GM18499 (cell line): ENCODE data around the gene WWC2.

ENCODE experiments used
- ATAC-seq: cut with Tn5 transposase; IDR thresholded peaks from one replicate; pipeline ENCODE4 v1.9.1; 2021; ENCODE audit warnings: moderate number of reproducible peaks; ENCODE audit not compliant: insufficient read depth, unreplicated experiment

Gene WWC2

DNA sequence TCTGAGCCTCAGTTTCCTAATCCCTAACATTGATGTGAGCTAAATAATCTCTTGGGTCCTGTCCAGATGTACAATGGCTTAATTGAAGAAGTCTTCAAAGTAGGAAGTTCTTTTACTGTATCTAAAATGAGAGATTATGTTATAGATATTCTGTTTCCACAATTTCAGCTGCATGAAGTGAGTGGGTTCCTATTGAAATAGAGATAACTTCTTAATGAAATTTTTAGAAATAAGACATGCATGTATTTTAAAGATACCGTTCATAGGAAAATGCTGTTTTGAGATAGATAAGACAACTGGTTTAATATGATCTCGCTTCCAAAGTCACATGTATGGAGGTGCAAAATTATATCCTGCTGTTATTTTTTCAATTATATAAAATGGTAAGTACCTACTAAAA, 149.1 kb downstream of the WWC2 start:
- no peak for ATAC-seq

- no peak for ATAC-seq
Measured at GRCh38 chr4:183249854-183250253, 150.8 kb downstream of the WWC2 start.

GRCh38 chr4:183250831-183251230, 151.8 kb downstream of the WWC2 start:
- ATAC-seq, result no peak

GRCh38 chr4:183252959-183253358, 153.9 kb downstream of the WWC2 start:
- ATAC-seq, result no peak

DNA sequence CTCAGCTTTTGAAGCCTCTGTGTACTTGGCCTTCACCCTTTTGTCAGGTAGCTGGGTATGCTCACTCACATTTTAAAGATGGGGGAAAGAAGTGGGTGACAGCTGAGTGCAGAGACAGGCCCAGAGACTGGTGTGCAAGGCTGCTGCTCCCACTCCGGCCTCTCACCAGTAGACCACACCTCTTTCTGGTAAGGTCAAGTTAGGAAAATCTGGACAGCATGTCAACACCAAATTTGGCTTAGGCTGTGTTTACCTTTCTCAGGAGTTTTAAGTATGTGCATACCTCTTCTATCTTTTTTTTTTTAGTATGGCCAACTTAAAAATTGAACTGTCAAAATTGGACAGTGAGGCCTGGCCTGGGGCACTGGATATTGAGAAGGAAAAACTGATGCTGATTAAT, 154.4 kb downstream of the WWC2 start:
- no peak for ATAC-seq

GRCh38 chr4:183254162-183254561, 155.1 kb downstream of the WWC2 start:
- no peak for ATAC-seq

- no peak for ATAC-seq
Measured at GRCh38 chr4:183255487-183255886, 156.4 kb downstream of the WWC2 start.

DNA sequence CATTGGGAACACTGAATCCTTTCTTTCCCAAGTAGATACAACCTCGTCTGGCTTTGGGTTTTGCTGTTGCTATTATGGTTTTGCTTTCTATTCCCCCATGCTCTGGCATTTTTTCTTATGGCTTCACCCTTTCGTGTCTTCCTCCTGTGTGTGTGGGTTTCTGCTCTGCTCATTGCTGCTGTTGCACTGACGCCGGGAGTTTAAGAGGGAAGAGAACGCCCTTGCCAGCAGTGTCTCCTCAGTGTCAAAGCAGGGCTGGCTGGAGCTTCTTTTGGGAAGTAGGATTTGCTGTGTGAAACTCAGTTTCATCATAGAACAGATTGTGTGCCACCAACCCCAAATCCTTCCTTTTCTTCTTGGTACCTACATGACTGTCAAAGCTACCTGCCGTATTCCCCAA, 157.3 kb downstream of the WWC2 start:
- ATAC-seq, result no peak

- ATAC-seq, result no peak
Measured at GRCh38 chr4:183256756-183257385, 157.8 kb downstream of the WWC2 start.

DNA sequence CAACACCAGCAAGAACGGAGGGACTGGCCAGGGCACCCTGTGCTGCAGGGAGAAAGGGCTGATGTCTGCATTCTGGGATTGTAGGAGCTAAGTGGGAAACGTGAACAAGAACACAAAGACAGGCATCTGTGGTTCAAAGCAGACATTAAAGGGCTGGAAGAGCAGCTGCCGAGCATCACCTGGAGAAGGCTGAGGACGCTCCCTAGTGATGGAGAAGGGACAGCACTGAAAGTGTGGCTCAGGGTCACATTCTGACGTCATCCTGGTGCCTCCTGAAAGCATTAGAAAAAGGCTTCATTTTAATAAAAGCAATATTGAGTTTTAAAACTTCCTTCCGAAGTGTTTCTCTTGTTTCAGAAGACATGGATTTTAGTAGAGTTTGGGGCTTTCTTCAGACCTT, 158.8 kb downstream of the WWC2 start:
- ATAC-seq, result no peak

DNA sequence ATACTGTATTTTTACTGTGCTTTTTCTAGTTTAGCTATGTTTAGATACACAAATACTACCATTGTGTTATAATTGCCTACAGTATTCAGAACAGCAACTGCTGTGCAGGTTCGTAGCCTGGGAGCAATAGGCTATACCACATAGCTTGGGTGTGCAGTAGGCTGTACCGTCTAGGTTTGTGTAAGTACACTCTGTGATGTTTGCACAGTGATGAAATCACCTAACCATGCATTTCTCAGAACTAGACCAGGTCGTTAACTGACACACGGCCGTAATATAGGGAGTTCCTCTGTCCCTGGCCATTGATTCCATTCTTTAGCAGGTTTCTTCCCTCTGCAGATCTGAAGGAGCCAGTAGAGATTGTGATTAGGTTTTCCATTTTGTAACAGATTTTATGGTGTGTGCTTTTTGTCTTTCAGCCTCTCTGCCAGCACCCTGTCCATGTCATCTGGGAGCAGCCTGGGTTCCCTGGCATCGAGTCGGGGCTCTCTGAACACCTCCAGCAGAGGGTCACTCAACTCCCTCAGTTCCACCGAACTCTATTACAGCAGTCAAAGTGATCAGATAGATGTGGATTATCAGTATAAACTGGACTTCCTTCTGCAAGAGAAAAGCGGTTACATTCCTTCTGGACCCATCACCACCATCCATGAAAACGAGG, 161.6 kb downstream of the WWC2 start:
- no peak for ATAC-seq

DNA sequence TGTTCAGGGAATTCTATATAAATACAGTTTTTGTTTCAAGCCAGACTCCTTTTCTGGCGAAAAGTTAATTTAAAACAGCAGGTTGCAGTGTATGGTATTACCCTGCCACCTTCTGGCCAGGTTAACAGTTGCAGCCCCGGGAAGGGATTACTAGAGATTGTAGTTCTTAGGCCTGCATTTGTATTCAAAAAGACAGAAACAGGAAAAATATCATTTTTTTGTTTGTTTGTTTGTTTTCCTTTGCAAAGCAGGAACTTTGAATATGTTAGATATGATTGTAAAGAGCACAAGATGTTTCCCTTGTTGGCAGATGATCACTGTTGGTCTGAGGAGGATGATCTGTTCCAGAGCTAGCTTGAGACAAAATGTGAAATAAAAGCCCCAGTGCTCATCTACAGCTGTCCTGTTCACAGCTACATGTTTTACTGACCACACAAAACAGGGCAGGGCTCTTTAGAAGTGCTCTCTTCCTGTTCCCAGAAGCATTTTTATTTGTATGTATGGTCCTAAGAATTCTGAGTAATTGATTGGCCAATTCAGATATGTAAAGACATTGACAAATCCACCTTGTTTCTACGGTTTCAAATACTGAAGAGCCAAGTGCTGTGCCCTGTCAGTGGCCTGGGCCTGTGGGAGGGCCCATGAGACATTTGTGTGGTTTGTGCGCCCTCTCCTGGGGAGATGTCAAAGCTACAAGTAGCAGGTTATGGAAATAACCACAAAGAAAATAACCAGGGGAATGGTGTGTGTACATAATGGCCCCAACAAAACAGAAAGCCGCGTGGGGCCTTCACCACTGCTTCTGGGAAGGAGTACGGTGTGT, 163.1 kb downstream of the WWC2 start:
- peak; percentile 78 for ATAC-seq

DNA sequence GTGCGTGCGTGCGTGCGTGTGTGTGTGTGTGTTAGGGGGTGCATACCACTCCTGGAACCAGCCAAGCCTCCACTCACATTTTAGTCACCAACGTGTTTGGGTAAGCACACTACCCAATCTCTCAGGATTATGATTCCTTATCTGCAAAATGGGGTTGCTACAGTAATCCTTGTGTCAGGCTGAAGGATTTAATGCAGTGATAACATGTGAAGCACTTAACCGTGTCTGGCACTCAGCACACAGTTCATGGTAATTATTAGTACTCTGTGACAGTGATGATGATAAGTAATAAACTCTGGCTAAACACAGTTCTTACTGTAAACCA, 163.7 kb downstream of the WWC2 start:
- no peak for ATAC-seq

DNA sequence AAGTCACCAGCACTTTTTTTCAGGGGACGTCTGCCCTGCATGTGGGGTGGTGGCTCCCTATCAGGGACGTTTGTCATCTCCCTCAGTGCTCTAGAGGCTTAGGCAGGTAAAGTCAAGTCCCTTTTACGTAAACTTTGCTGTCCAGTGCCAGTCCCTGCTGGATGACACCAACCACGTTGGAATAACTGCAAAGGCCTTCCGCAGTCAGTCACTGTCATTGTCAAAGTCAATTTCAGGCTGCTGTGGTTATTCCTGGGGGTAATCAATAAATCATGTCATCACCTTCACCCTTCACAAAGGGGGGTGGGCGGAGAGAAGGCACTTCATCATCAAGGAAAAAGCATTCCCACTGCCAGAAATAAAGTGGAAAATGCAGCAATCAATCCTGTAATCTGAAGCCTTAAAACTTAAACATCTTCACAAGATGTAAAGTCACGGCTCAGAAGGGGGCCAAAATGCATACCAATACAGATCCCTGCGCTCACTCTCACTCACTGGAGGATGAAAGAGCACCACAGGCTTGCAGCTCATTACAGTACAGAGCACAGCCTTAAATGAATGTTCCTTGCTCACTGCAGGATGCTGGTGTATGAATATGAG, 164.8 kb downstream of the WWC2 start:
- ATAC-seq, result no peak

DNA sequence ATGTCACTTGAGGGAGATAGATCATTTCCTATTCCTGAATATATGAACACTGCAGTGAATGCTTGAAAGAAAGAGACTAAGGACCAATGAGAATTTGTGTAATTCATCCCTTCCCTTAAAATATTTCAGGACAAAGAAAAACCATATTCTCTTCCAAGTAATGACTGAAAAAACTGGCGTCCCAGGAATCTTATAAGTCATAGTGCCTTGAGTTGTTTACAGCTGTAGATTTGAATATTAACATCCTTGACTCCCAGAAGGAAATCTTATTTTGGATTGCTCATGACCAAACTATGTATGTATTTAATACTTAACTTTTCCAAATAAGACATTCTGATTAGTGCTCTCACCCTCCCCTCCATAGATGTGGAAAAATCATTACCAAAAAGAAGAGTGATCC, 165.6 kb downstream of the WWC2 start:
- no peak for ATAC-seq

DNA sequence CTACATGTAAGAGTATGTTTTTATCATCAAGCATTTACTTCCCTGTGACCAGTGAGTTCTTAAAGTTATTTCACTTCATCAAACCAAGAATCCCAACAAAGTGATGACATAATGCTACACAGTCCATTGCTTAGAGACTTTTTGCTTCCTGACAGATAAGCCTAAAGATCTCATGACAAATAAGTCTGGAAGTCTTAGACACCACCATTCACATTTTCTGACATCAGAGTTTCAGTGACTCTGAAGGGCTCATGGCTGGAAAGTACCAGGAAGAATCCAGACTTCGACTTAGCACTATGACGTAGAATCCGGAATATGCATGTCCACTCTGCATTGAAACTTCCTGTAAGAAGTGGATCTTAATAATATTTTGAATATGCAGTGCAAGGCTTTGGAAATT, 167.3 kb downstream of the WWC2 start:
- no peak for ATAC-seq

- ATAC-seq, result no peak
Measured at GRCh38 chr4:183268556-183268955, 169.5 kb downstream of the WWC2 start.

- ATAC-seq, result no peak
Measured at GRCh38 chr4:183272384-183272783, 173.3 kb downstream of the WWC2 start.

DNA sequence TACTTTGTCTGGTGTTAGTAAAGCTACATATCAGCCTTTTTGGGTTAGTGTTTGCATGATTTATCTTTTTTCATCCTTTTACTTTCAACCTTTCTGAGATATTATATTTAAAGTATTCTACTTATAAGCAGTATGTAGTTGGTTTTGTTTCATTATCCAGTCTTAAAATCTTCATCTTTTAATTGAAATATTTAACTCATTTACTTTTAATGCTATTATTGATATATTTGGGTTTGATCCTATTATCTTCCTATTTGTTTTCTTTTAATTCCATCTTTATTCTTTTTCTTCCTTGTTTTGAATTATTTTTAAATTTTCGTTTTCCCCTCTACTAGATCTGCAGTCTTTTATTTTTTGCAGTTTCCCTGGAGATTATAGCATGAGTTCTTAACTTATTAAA, 177.0 kb downstream of the WWC2 start:
- ATAC-seq, result no peak

GRCh38 chr4:183284258-183284785, 185.3 kb downstream of the WWC2 start:
- ATAC-seq, result no peak

DNA sequence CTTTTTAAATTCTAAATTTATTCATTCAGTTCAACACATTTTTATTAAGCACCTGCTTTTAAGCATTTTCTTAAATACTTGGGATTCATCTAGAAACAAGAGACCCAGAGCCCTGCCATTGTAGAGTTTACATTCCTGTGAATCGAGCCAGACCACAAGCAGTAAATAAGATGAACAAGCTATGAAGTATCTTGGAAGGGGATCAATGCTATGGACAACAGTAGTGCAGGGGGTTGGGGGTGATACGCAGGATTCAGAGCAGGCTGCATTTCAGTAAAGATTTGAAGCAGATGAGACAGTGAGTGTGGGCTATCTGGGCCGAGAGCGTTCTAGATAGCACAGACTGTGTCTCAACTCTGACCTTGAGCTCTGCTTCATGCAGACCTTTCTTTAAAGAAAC, 185.9 kb downstream of the WWC2 start:
- no peak for ATAC-seq
